ENCODE measurements around the gene ITPA. TPM values are rescaled to one million over a fixed set of nuclear protein-coding genes. Genes with fewer than 3 reads are reported as not detected.

The ITPA gene
- total and polyA plus RNA-seq, 9 donors: 15.8 to 55.3 (median 31.1) TPM

- no peaks in the 10 kb centered on the region for H3K36me3 ChIP-seq
- no peak overlapping the region for H3K4me3 ChIP-seq
- H3K4me1 ChIP-seq (ENCODE audit: insufficient read depth): no peaks in the 10 kb centered on the region
- 40 to 56% (median 48%) methylated on average over 42 to 45 of the region's 45 CpGs for WGBS, 3 donors
- TF ChIP-seq CTCF (IDR thresholded peaks at IDR 0.05): no peak
- no peak for TF ChIP-seq POLR2A (IDR thresholded peaks at IDR 0.05)
- no peak overlapping the region for H3K27ac ChIP-seq
- peak; percentile 53 to 78 (median 63) for DNase-seq
- H3K9me3 ChIP-seq: no peaks in the 10 kb centered on the region
- H3K27me3 ChIP-seq: no peaks in the 10 kb centered on the region
- intact Hi-C loops (cut with DNase I): no loop called here
Observed at GRCh38 chr20:3165473-3166337, 43.6 kb upstream of the ITPA start.

GRCh38 chr20:3166338-3166912 lies 42.9 kb upstream of the ITPA start:
- H3K4me1 ChIP-seq (ENCODE audit: insufficient read depth): no peaks in the 10 kb centered on the region

DNA sequence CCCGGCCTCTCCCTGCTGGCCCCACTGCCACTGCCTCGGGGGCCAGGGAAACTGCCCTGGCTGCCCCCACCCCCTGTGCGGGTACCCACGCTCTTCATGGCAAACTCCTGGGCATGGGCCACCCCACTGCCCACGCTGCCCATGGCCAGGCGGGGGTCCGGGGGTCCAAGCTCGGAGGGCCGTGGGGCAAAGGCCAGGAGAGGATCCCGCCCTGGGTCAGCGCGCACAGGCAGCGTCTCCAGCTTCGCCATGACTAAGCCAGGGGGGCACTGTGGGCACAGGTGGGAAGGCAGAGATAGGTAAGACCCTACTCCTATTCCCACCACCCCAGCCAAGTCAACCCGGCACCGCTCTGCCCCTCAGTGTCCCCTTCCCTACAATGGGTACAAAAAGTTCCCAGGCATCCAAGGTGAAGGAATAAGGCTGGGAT lies 42.4 kb upstream of the ITPA start:
- Histone ChIP-seq H3K4me3 (no peak overlapping the region), H3K27ac (no peak overlapping the region), H3K27me3 (no peaks in the 10 kb centered on the region), H3K4me1 (ENCODE audit: insufficient read depth) (no peaks in the 10 kb centered on the region), H3K36me3 (no peaks in the 10 kb centered on the region), H3K9me3 (no peaks in the 10 kb centered on the region)
- intact Hi-C loops (cut with DNase I): no loop called here
- TF ChIP-seq POLR2A (IDR thresholded peaks at IDR 0.05) (no peak), EP300 (IDR thresholded peaks at IDR 0.05) (no peak), CTCF (IDR thresholded peaks at IDR 0.05) (no peak)
- 94 to 96% (median 95%) methylated on average over 14 to 16 of the region's 16 CpGs for WGBS, 3 donors
- DNase-seq: peak in 1 of 5 donors; percentile 39

More at GRCh38 chr20:3166338-3166912, 42.9 kb upstream of the ITPA start:
- Histone ChIP-seq H3K36me3 (no peaks in the 10 kb centered on the region), H3K9me3 (no peaks in the 10 kb centered on the region), H3K4me3 (no peak overlapping the region), H3K27me3 (no peaks in the 10 kb centered on the region), H3K27ac (no peak overlapping the region)
- no peak for TF ChIP-seq POLR2A (IDR thresholded peaks at IDR 0.05)
- TF ChIP-seq CTCF (IDR thresholded peaks at IDR 0.05): no peak
- no peak for TF ChIP-seq EP300 (IDR thresholded peaks at IDR 0.05)
- DNase-seq: no peak
- intact Hi-C loops (cut with DNase I): no loop called here
- WGBS, 3 donors: 91 to 95% (median 91%) methylated on average over 10 to 13 of the region's 13 CpGs

DNA sequence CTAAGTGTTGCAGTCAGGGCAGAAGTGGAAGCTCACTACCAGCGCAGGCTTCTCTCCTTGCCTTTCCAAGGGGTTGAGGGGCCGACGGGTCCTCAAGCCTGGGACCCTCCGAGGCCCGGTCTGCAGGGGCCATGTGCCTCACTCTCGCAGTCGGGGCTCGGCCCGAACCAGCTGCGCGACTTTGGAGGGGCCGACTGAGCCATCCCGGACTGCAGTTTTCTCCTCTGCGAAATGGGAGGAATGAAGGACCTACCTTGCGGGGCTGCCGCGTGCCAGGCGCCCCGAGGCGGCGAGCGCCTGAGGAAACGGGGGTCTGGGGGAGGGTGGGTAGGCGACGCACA lies 41.6 kb upstream of the ITPA start:
- 71 to 87% (median 79%) methylated on average over 10 to 25 of the region's 25 CpGs for WGBS, 3 donors
- Histone ChIP-seq H3K4me1 (ENCODE audit: insufficient read depth) (no peaks in the 10 kb centered on the region), H3K9me3 (no peaks in the 10 kb centered on the region), H3K27me3 (no peaks in the 10 kb centered on the region), H3K4me3 (no peak overlapping the region), H3K27ac (no peak overlapping the region), H3K36me3 (no peaks in the 10 kb centered on the region)
- intact Hi-C loops (cut with DNase I): no loop called here
- TF ChIP-seq POLR2A (IDR thresholded peaks at IDR 0.05) (no peak), CTCF (IDR thresholded peaks at IDR 0.05) (no peak), EP300 (IDR thresholded peaks at IDR 0.05) (no peak)
- DNase-seq: no peak

All from ovary (tissue), 9 donors.